ENCODE data around the gene PHYH.

DNA sequence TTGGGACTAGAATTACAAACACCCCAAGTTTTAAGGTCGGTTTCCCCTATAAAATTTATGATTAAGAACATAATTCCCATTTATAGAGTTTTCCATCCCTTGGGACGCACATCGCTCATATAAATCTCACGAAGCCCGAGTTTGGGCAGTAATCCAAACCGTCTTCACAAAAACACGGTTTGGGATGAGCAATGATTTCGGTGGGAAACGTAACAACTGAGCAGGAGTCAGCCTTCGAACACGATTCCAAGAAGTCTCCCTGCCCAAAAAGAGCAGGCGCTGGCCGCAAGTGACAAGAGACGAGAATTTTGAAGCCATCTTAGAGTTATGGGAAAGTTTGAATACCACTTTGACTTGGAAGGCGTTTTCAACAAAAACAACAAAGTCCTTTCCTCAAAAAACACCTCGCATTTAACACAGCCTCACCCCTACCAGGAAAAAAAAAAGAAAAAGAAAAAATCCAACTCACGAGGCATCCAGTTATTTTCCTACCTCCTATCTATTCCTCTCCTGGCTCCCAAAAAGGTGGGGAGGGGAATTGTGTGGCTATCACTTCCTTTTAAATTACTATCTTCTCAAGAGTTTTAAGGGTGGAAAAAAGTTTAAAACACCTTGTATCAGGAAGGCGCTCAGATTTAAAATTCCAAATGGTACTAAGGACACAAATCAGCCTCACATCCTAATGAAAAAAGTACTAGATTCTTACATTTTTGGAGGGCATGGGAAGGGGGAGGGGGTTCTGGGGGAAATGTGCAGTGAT, 46.6 kb upstream of the PHYH start:
- TF ChIP-seq, protein P1, sequence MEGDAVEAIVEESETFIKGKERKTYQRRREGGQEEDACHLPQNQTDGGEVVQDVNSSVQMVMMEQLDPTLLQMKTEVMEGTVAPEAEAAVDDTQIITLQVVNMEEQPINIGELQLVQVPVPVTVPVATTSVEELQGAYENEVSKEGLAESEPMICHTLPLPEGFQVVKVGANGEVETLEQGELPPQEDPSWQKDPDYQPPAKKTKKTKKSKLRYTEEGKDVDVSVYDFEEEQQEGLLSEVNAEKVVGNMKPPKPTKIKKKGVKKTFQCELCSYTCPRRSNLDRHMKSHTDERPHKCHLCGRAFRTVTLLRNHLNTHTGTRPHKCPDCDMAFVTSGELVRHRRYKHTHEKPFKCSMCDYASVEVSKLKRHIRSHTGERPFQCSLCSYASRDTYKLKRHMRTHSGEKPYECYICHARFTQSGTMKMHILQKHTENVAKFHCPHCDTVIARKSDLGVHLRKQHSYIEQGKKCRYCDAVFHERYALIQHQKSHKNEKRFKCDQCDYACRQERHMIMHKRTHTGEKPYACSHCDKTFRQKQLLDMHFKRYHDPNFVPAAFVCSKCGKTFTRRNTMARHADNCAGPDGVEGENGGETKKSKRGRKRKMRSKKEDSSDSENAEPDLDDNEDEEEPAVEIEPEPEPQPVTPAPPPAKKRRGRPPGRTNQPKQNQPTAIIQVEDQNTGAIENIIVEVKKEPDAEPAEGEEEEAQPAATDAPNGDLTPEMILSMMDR (IDR thresholded peaks at IDR 0.05; ENCODE audit: low read depth, low read length, missing input control): no peak
- TF ChIP-seq RAD21 (IDR thresholded peaks at IDR 0.05) (no peak), HNF4A (conservative IDR thresholded peaks at IDR 0.05) (no peak), RXRA (IDR thresholded peaks at IDR 0.05) (no peak), ZBTB33 (IDR thresholded peaks at IDR 0.05) (no peak), ATF3 (IDR thresholded peaks at IDR 0.05) (no peak), REST (IDR thresholded peaks at IDR 0.05) (no peak), GABPA (IDR thresholded peaks at IDR 0.05 in 1 of 2, conservative IDR thresholded peaks at IDR 0.05 in 1 of 2) (no peak), TAF1 (conservative IDR thresholded peaks at IDR 0.05) (no peak), HNF4G (IDR thresholded peaks at IDR 0.05) (no peak)

All from liver (tissue), 3 donors.